Neural progenitor cell (in vitro differentiated cells): ENCODE results near the gene PABPC4L. TPM values are rescaled to one million over a fixed set of nuclear protein-coding genes. Genes with fewer than 3 reads are reported as not detected.
"Not testable (repeated sequence)": the region's sequence is repeated elsewhere in the genome, so short reads cannot be mapped to it uniquely, and the experiment has no call there.

Experiments
- DNase-seq: peaks from one replicate; pipeline ENCODE4 v3.0.0-alpha.2; 2016; ENCODE audit warnings: low spot score
- H2AFZ ChIP-seq: fragments of 200-600 bp; sonication (generic); replicated peaks from 2 replicates; pipeline ENCODE4 v1.6.1; 2016; ENCODE audit warnings: antibody characterized with exemption
- H3F3A ChIP-seq: fragments of 200-600 bp; sonication (generic); 2 replicates; pipeline ENCODE4 v1.6.1; 2016; ENCODE audit warnings: antibody characterized with exemption, low read depth
- H3K27ac ChIP-seq: fragments of 200-600 bp; sonication (generic); 2 replicates; pipeline ENCODE4 v1.5.1; 2016; ENCODE audit warnings: mild to moderate bottlenecking
- H3K27me3 ChIP-seq: fragments of 200-600 bp; sonication (generic); 2 replicates; pipeline ENCODE4 v1.6.1; 2016; ENCODE audit warnings: mild to moderate bottlenecking, moderate library complexity
- H3K36me3 ChIP-seq: fragments of 200-600 bp; sonication (generic); 2 replicates; pipeline ENCODE4 v1.5.1; 2016
- H3K4me1 ChIP-seq: fragments of 200-600 bp; sonication (generic); 2 replicates; pipeline ENCODE4 v1.6.1; 2016; ENCODE audit warnings: mixed run types
- H3K4me2 ChIP-seq: fragments of 200-600 bp; sonication (generic); 2 replicates; pipeline ENCODE4 v1.6.1; 2016
- H3K4me3 ChIP-seq: fragments of 200-600 bp; sonication (generic); 2 replicates; pipeline ENCODE4 v1.5.1; 2016
- H3K79me2 ChIP-seq: fragments of 200-600 bp; sonication (generic); 2 replicates; pipeline ENCODE4 v1.6.1; 2016; ENCODE audit warnings: low read depth
- H3K9ac ChIP-seq: fragments of 200-600 bp; sonication (generic); 2 replicates; pipeline ENCODE4 v1.6.1; 2016
- H3K9me3 ChIP-seq: fragments of 200-600 bp; sonication (generic); 2 replicates; pipeline ENCODE4 v1.5.1; 2016; ENCODE audit warnings: low read depth
- H4K20me1 ChIP-seq: fragments of 200-600 bp; sonication (generic); 2 replicates; pipeline ENCODE4 v1.6.1; 2016; ENCODE audit warnings: low read depth
- H3K27ac Mint-ChIP-seq: 3 replicates; pipeline ENCODE4 v1.8.0; 2021; ENCODE audit warnings: mixed read lengths
- H3K27me3 Mint-ChIP-seq: 2 replicates; pipeline ENCODE4 v1.8.0; 2022; ENCODE audit warnings: low read depth, mild to moderate bottlenecking, inconsistent platforms, moderate library complexity, mixed read lengths; ENCODE audit not compliant: insufficient read depth
- H3K36me3 Mint-ChIP-seq: 3 replicates; pipeline ENCODE4 v1.8.0; 2021; ENCODE audit warnings: mixed read lengths
- H3K4me1 Mint-ChIP-seq: 3 replicates; pipeline ENCODE4 v1.8.0; 2021; ENCODE audit warnings: mixed read lengths
- H3K4me3 Mint-ChIP-seq: 3 replicates; pipeline ENCODE4 v1.8.0; 2021; ENCODE audit warnings: mild to moderate bottlenecking, moderate library complexity, mixed read lengths
- H3K9me3 Mint-ChIP-seq: 3 replicates; pipeline ENCODE4 v1.8.0; 2020; ENCODE audit warnings: mixed read lengths
- CTCF ChIP-seq: fragments of 200-600 bp; sonication (generic); IDR thresholded peaks from 2 replicates; pipeline ENCODE4 v1.5.1; 2017; ENCODE audit warnings: antibody characterized with exemption, mild to moderate bottlenecking
- EZH2 ChIP-seq: fragments of 200-600 bp; sonication (generic); IDR thresholded peaks from 2 replicates; pipeline ENCODE4 v1.6.1; 2017; ENCODE audit warnings: antibody characterized with exemption, mild to moderate bottlenecking, moderate library complexity
- EZH2phosphoT487 ChIP-seq: fragments of 200-600 bp; sonication (generic); IDR thresholded peaks from 2 replicates; pipeline ENCODE4 v1.6.1; 2017; ENCODE audit warnings: antibody characterized with exemption
- total RNA-seq: library from RNA; depleted of rRNA; stranded (reverse); fragments of >200 nt; gene quantifications from 2 replicates; pipeline ENCODE4 v1.2.3, GENCODE V29; 2015; ENCODE audit warnings: low replicate concordance

The PABPC4L gene
- total RNA-seq, 1 donor from 2014 or later, result 1.6 TPM

- Histone ChIP-seq H4K20me1 (no peaks in the 10 kb centered on the region), H3K36me3 (no peaks in the 10 kb centered on the region), H3K27me3 (no peaks in the 10 kb centered on the region), H3F3A (no peaks in the 10 kb centered on the region), H2AFZ (no peak overlapping the region), H3K4me3 (no peak overlapping the region), H3K4me2 (no peak overlapping the region), H3K27ac (no peak overlapping the region), H3K79me2 (no peaks in the 10 kb centered on the region), H3K9ac (no peak overlapping the region), H3K9me3 (no peaks in the 10 kb centered on the region), H3K4me1 (no peaks in the 10 kb centered on the region)
- Mint-ChIP-seq H3K27me3 (peaks cover 3% of the 10 kb centered on the region), H3K4me3 (no peak overlapping the region), H3K4me1 (no peaks in the 10 kb centered on the region), H3K36me3 (no peaks in the 10 kb centered on the region), H3K9me3 (no peaks in the 10 kb centered on the region), H3K27ac (no peak overlapping the region)
- TF ChIP-seq EZH2, result no peak
- peak; percentile 23 for TF ChIP-seq CTCF
- peak; percentile 2 for DNase-seq
These were observed 17.5 kb upstream of the PABPC4L start for GRCh38 chr4:134219043-134219442.

- no peak overlapping the region for H3K4me3 Mint-ChIP-seq
- Histone ChIP-seq H3K9me3 (no peaks in the 10 kb centered on the region), H3K27me3 (no peaks in the 10 kb centered on the region), H3K27ac (no peak overlapping the region), H3K36me3 (no peaks in the 10 kb centered on the region), H3F3A (no peaks in the 10 kb centered on the region), H3K4me3 (no peak overlapping the region), H3K4me1 (no peaks in the 10 kb centered on the region), H4K20me1 (no peaks in the 10 kb centered on the region), H3K79me2 (no peaks in the 10 kb centered on the region), H3K9ac (no peak overlapping the region), H3K4me2 (no peak overlapping the region), H2AFZ (no peak overlapping the region)
- H3K4me1 Mint-ChIP-seq, result no peaks in the 10 kb centered on the region
- H3K9me3 Mint-ChIP-seq, result no peaks in the 10 kb centered on the region
- no peak for DNase-seq
- H3K27me3 Mint-ChIP-seq, result peaks cover 3% of the 10 kb centered on the region
- no peaks in the 10 kb centered on the region for H3K36me3 Mint-ChIP-seq
- TF ChIP-seq EZH2 (no peak), CTCF (no peak), EZH2phosphoT487 (no peak)
- H3K27ac Mint-ChIP-seq, result no peak overlapping the region
These were observed 14.8 kb upstream of the PABPC4L start for GRCh38 chr4:134216411-134216810.

- H4K20me1 ChIP-seq, result no peaks in the 10 kb centered on the region
- H3K4me2 ChIP-seq, result no peak overlapping the region
- H3K27me3 Mint-ChIP-seq, result peaks cover 3% of the 10 kb centered on the region
These were observed 14.2 kb upstream of the PABPC4L start for GRCh38 chr4:134215620-134216344.

GRCh38 chr4:134207955-134208354 is 6.4 kb upstream of the PABPC4L start:
- not testable (repeated sequence) for DNase-seq, H3K4me1 ChIP-seq, H3K9me3 ChIP-seq, H3K27ac Mint-ChIP-seq, H3K4me3 ChIP-seq, H3K27me3 ChIP-seq, H3K36me3 Mint-ChIP-seq, H3K9ac ChIP-seq, H3K79me2 ChIP-seq, H3K4me3 Mint-ChIP-seq, H3K4me1 Mint-ChIP-seq, H3K27ac ChIP-seq, H4K20me1 ChIP-seq, H3K4me2 ChIP-seq, H3F3A ChIP-seq, H3K27me3 Mint-ChIP-seq, H2AFZ ChIP-seq, H3K36me3 ChIP-seq
- H3K9me3 Mint-ChIP-seq, result peaks cover 22% of the 10 kb centered on the region

More at GRCh38 chr4:134215620-134216344, 14.2 kb upstream of the PABPC4L start:
- no peak overlapping the region for H3K27ac ChIP-seq
- no peaks in the 10 kb centered on the region for H3K36me3 ChIP-seq
- no peak overlapping the region for H2AFZ ChIP-seq
- H3K9ac ChIP-seq, result no peak overlapping the region
- H3K4me1 ChIP-seq, result no peaks in the 10 kb centered on the region
- H3K4me1 Mint-ChIP-seq, result no peaks in the 10 kb centered on the region
- no peak overlapping the region for H3K27ac Mint-ChIP-seq
- DNase-seq, result no peak
- H3K79me2 ChIP-seq, result no peaks in the 10 kb centered on the region
- TF ChIP-seq EZH2phosphoT487 (no peak), CTCF (no peak), EZH2 (no peak)
- H3K4me3 ChIP-seq, result no peak overlapping the region
- no peaks in the 10 kb centered on the region for H3K36me3 Mint-ChIP-seq
- no peak overlapping the region for H3K4me3 Mint-ChIP-seq
- no peaks in the 10 kb centered on the region for H3K9me3 Mint-ChIP-seq
- H3K9me3 ChIP-seq, result no peaks in the 10 kb centered on the region
- no peaks in the 10 kb centered on the region for H3F3A ChIP-seq
- H3K27me3 ChIP-seq, result no peaks in the 10 kb centered on the region
